ENCODE measurements around the gene MPPED2.

MPPED2 gene

DNA sequence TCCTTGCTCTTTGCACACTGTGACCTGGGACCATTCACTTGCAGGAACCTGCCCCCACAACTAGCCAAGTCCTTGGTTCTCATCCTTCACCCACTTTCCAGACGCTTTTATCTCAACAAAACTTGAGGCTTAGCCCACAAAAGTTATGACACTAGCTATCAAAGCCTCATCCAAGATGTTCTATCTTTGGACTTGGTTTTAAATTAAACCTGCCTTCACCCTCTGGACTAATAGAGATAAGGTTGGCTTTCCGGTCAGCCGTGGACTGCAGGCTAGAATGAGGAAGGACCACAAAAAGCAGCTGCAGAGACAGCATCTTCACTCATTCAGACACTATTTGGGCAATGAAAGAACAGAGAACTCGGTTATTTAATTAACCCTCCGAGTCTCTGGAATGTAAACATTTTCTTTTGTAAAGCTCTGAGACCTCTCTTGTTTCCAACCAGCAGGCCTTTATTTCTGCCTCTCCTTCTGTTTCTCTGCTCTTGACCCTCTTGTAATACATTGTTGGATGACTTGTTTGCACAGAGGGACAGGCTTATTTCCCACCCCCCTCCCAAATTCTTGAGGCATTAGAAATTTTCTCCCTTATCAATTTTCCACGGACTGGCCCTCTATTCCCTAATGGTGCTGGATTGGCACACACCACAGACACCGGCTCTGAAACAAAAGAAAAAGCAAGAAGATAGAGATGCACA, 221.9 kb downstream of the MPPED2 start:
- no peak for DNase-seq (ENCODE audit: low spot score)

GRCh38 chr11:30360741-30361140, 225.4 kb downstream of the MPPED2 start:
- DNase-seq (ENCODE audit: low spot score) = no peak

Measured in CD4-positive, alpha-beta T cell treated with Interleukin-6 at 100 ng/mL for 8 hours (primary cell).